Activated CD8-positive, alpha-beta T cell treated with anti-CD3 and anti-CD28 coated beads for 36 hours (primary cell): ENCODE measurements around the gene VAC14. TPM values are rescaled to one million over a fixed set of nuclear protein-coding genes. Genes with fewer than 3 reads are reported as not detected.

Experiments used
- ATAC-seq: fragments of 200-7000 bp; cut with Tn5 transposase; one replicate; pipeline ENCODE4 v1.10.0; 2021; ENCODE audit warnings: mild to moderate bottlenecking, moderate library complexity
- CTCF ChIA-PET: fragments of 350-600 bp; sonication (Branson Sonifier 250); formaldehyde crosslinking; loops from one replicate; lab custom pipeline; 2021; ENCODE audit warnings: antibody characterized with exemption; lab: Charles Lee
- POLR2A ChIA-PET: fragments of 350-600 bp; sonication (Branson Sonifier 250); formaldehyde crosslinking; loops from one replicate; lab custom pipeline; 2021; ENCODE audit warnings: antibody characterized with exemption; lab: Charles Lee
- DNase-seq: peaks from one replicate; pipeline ENCODE4 v3.0.0-alpha.2; 2020
- H3K27ac Mint-ChIP-seq: one replicate; pipeline ENCODE4 v1.8.0; 2021; ENCODE audit warnings: mild to moderate bottlenecking, mixed read lengths
- H3K27me3 Mint-ChIP-seq: one replicate; pipeline ENCODE4 v1.8.0; 2021; ENCODE audit warnings: mixed read lengths
- H3K36me3 Mint-ChIP-seq: one replicate; pipeline ENCODE4 v1.8.0; 2021; ENCODE audit warnings: low read depth, mixed read lengths
- H3K4me1 Mint-ChIP-seq: one replicate; pipeline ENCODE4 v1.8.0; 2021; ENCODE audit warnings: low read depth, mixed read lengths
- H3K4me3 Mint-ChIP-seq: one replicate; pipeline ENCODE4 v1.8.0; 2021; ENCODE audit warnings: mild to moderate bottlenecking, moderate library complexity, mixed read lengths
- H3K9me3 Mint-ChIP-seq: one replicate; pipeline ENCODE4 v1.8.0; 2021; ENCODE audit warnings: mixed read lengths
- CTCF ChIP-seq: fragments of 200-600 bp; IDR thresholded peaks from one replicate; pipeline ENCODE4 v1.8.0; 2022; ENCODE audit warnings: antibody characterized with exemption, mild to moderate bottlenecking
- intact Hi-C: fragments of 100-400 bp; cut with micrococcal nuclease; formaldehyde crosslinking; loops from one replicate; pipeline ENCODE4 v1.10.0; 2022
- total RNA-seq, 2 experiments: library from RNA; stranded (reverse); gene quantifications; one replicate each; pipeline ENCODE4 v1.2.3, GENCODE V29; 2021

Gene VAC14
- total RNA-seq, 2 experiments from 2014 or later: 27.6 TPM

GRCh38 chr16:70769761-70770160, 31.2 kb downstream of the VAC14 start:
- POLR2A ChIA-PET: interaction anchor here (0.7 to 2.1 kb wide), 3 partner anchors 9 to 32 kb away, joined by 3 to 6 read pairs (median 3); no protein-coding TSS in a partner anchor
- DNase-seq (no peak), ATAC-seq (no peak)
- Mint-ChIP-seq H3K9me3 (no peaks in the 10 kb centered on the region), H3K27ac (no peak overlapping the region), H3K27me3 (no peaks in the 10 kb centered on the region), H3K4me1 (no peaks in the 10 kb centered on the region), H3K36me3 (peaks cover 19% of the 10 kb centered on the region), H3K4me3 (no peak overlapping the region)
- CTCF ChIA-PET: interaction anchor here (0.9 to 4.2 kb wide), 12 partner anchors 8 to 115 kb away, joined by 3 to 94 read pairs (median 18); partner anchors contain the start of gene MTSS2
- intact Hi-C loops: loop anchor here (5.0 kb wide), 1 partner anchor 87 kb away; no protein-coding TSS in a partner anchor
- no peak for TF ChIP-seq CTCF

GRCh38 chr16:70769131-70769530, 31.8 kb downstream of the VAC14 start:
- ChIA-PET POLR2A (interaction anchor here (2.1 kb wide), 1 partner anchor 9 kb away, joined by 6 read pairs; no protein-coding TSS in a partner anchor), CTCF (interaction anchor here (0.7 to 4.2 kb wide), 3 partner anchors 15 to 115 kb away, joined by 3 to 94 read pairs (median 18); partner anchors contain the start of gene MTSS2)
- H3K27me3 Mint-ChIP-seq: no peaks in the 10 kb centered on the region
- intact Hi-C loops: no loop called here
- ATAC-seq (no peak), DNase-seq (no peak)
- no peaks in the 10 kb centered on the region for H3K4me1 Mint-ChIP-seq
- TF ChIP-seq CTCF: no peak
- H3K27ac Mint-ChIP-seq: no peak overlapping the region
- no peak overlapping the region for H3K4me3 Mint-ChIP-seq
- no peaks in the 10 kb centered on the region for H3K9me3 Mint-ChIP-seq
- peaks cover 18% of the 10 kb centered on the region for H3K36me3 Mint-ChIP-seq

- H3K4me1 Mint-ChIP-seq: no peaks in the 10 kb centered on the region
Observed at GRCh38 chr16:70768203-70768580, 32.8 kb downstream of the VAC14 start.

GRCh38 chr16:70767377-70768202, 33.4 kb downstream of the VAC14 start:
- Mint-ChIP-seq H3K9me3 (no peaks in the 10 kb centered on the region), H3K36me3 (peaks cover 14% of the 10 kb centered on the region), H3K27me3 (no peaks in the 10 kb centered on the region), H3K4me1 (no peaks in the 10 kb centered on the region), H3K27ac (no peak overlapping the region), H3K4me3 (no peak overlapping the region)
- no peak for ATAC-seq
- CTCF ChIA-PET: interaction anchor here (1.1 to 1.4 kb wide), 2 partner anchors 9 to 115 kb away, joined by 3 read pairs; no protein-coding TSS in a partner anchor
- DNase-seq: no peak
- TF ChIP-seq CTCF: no peak
- intact Hi-C loops: no loop called here
- POLR2A ChIA-PET: no interaction called here

More at GRCh38 chr16:70768203-70768580, 32.8 kb downstream of the VAC14 start:
- peaks cover 15% of the 10 kb centered on the region for H3K36me3 Mint-ChIP-seq
- ChIA-PET POLR2A (no interaction called here), CTCF (interaction anchor here (1.1 kb wide), 1 partner anchor 115 kb away, joined by 3 read pairs; no protein-coding TSS in a partner anchor)
- no peak for DNase-seq
- no peak for TF ChIP-seq CTCF
- no peaks in the 10 kb centered on the region for H3K27me3 Mint-ChIP-seq
- no peak for ATAC-seq
- no peak overlapping the region for H3K27ac Mint-ChIP-seq
- no peaks in the 10 kb centered on the region for H3K9me3 Mint-ChIP-seq
- intact Hi-C loops: no loop called here
- H3K4me3 Mint-ChIP-seq: no peak overlapping the region

GRCh38 chr16:70766658-70767057, 34.3 kb downstream of the VAC14 start:
- no peak for TF ChIP-seq CTCF
- Mint-ChIP-seq H3K27me3 (no peaks in the 10 kb centered on the region), H3K9me3 (no peaks in the 10 kb centered on the region), H3K27ac (no peak overlapping the region), H3K36me3 (peaks cover 11% of the 10 kb centered on the region), H3K4me1 (no peaks in the 10 kb centered on the region), H3K4me3 (no peak overlapping the region)
- intact Hi-C loops: no loop called here
- ATAC-seq (no peak), DNase-seq (no peak)
- CTCF ChIA-PET: interaction anchor here (1.4 kb wide), 1 partner anchor 10 kb away, joined by 3 read pairs; no protein-coding TSS in a partner anchor
- POLR2A ChIA-PET: interaction anchor here (0.5 kb wide), 1 partner anchor 713 kb away, joined by 3 read pairs; no protein-coding TSS in a partner anchor
